Activated CD8-positive, alpha-beta memory T cell treated with anti-CD3 and anti-CD28 coated beads for 48 hours (primary cell): ENCODE results near the gene CCS.
"Not testable (repeated sequence)": the region's sequence is repeated elsewhere in the genome, so short reads cannot be mapped to it uniquely, and the experiment has no call there.

ENCODE experiments used
- DNase-seq, 3 experiments: peaks; one replicate each; pipeline ENCODE4 v3.0.0-alpha.2; 2020; ENCODE audit warnings: low read depth in 2 of 3, low spot score in 2 of 3

The CCS gene

DNA sequence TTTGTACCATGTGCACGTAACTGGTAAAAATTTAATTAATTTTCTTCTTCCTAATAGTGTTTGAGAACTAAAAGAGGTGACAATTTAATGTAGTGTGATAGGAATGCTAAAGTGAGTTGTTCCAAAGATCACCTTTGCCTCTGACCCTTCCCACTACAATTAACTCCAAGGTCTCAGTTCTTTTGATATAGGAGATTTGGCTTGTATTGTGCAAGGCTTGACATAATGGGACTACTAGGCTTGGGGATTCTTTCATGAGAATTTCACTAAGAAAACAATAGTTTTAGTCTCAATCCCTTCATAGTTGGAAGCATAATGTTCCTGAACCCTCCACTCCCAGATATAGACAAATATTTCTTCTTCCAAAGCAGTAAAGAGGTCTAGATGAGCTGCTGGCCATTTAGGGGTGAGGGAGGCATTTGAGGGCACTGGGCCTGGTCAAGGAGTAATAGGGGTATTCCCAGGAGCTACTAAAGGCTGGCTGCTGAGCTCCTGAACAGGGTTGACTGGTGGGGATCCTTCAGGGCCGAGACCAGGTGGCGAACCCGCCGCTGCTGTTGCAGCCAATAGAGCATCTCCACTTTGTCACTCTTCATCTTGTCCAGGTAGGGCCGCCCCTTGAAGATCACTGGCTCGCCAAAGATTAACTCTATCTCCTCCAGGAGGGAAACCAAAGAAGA is 2.8 kb upstream of the CCS start:
- DNase-seq, result no peak

DNA sequence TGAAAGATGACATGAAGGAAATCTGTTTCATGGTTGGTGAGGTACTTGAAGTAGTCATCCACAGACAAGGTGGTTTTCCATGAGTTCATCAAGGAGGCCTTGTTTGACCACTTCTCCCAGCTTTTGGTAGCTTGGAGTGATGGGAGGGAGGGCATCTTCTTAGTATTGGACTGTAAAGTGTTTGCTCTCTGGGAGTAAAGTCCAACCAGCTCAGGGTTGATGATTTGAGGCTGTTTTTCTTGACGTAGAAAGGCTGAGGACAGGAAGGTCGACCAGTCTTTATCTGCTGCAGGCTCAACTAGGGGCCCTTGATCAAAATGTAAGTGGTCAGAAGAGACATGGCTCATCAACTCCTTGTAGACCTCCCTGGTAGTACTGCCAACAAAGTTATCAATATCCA is 1.8 kb upstream of the CCS start:
- no peak for DNase-seq

GRCh38 chr11:66593303-66593635 is 284 bp downstream of the CCS start:
- DNase-seq, result no peak

DNA sequence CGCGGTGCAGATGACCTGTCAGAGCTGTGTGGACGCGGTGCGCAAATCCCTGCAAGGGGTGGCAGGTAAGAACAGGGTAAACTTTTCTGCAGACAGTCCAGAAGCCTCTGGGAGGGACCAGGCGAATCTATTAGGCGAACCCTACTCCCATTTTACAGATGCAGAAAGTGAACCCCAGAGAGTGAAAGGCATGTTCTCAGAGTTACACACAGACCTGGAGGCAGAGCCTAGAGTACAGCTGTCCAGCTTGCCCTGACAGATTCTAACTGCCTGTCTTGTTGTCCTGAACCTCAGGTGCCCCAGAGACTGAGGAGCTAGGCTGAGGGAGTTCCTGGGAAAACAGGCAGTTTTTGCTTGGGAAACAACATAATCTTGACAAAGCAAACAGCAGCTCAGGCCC is 665 bp downstream of the CCS start:
- DNase-seq, result no peak

DNA sequence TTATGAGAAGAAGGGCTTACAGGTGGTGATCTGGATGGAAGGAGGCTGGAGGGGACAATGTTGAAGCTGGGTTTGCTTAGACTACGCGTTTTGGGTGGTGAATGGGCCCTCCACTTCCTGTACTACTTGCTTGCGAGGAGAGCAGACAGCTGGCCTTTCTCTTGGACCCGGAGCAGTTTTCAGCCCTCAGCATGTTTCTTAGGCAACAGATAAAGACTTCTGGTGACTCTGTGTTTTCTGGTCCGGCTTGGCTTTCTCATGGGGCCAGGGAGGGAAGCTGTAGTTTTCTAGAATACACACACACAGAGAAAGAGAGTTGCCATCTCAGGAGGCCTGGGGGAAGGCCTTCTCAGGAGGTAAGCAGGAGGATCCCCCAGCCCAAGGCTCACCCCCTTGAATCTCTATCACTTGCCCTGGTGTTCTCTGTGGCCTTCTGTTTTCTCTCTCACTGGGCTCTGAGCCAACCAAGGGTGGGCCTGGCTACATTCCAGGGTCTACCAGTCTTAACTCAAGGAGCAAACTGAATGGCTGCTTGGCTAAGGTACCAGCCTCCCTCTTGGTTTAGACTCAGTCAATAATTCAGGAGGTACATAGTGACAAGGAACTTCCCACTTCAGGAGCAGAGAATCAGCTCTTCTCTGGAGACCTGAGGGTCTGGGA is 2.4 kb downstream of the CCS start:
- DNase-seq, result no peak

- no peak for DNase-seq
Measured at GRCh38 chr11:66598993-66599392, 6.0 kb downstream of the CCS start.

DNA sequence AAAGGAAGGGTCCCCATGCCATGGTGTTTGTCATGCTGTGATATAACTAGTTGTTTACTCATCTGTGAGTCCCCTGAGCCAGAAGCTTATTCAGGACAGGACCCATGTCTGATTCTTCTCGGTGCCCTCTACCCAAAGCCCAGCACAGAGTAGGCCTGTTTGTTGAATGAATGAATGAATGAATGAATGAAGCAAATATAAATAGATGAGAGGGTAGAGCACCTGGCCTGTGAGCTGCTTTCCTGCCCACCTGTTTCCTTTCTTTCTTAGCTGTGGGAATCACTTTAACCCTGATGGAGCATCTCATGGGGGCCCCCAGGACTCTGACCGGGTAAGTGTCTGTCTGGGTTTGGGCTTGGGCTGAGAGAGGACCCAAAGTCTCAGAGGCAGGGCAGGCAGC is 7.2 kb downstream of the CCS start:
- DNase-seq, result no peak

GRCh38 chr11:66600631-66601233 is 7.7 kb downstream of the CCS start:
- no peak for DNase-seq

GRCh38 chr11:66603072-66603471 is 10.1 kb downstream of the CCS start:
- DNase-seq, result no peak

DNA sequence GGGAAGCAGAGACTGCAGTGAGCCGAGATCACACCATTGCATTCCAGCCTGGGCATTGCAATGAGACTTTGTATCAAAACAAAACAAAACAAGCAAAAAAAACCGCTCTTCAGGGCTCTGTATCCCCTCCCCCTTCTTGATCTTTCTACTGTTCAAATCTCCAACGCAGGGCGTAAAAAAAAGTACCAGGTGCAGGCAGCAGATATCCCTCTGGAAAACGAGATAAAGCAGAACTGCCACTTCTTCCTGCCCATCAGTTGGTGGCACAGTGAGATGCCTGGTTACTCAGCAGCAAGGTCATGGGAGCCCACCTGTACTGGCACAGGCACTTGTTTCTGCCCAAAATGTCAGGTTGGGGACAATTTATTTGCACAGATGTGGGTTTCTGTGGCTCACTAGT is 11.2 kb downstream of the CCS start:
- no peak for DNase-seq

- DNase-seq, result not testable (repeated sequence)
Measured at GRCh38 chr11:66606608-66607007, 13.6 kb downstream of the CCS start.

- DNase-seq, result no peak
Measured at GRCh38 chr11:66607126-66607834, 14.3 kb downstream of the CCS start.

DNA sequence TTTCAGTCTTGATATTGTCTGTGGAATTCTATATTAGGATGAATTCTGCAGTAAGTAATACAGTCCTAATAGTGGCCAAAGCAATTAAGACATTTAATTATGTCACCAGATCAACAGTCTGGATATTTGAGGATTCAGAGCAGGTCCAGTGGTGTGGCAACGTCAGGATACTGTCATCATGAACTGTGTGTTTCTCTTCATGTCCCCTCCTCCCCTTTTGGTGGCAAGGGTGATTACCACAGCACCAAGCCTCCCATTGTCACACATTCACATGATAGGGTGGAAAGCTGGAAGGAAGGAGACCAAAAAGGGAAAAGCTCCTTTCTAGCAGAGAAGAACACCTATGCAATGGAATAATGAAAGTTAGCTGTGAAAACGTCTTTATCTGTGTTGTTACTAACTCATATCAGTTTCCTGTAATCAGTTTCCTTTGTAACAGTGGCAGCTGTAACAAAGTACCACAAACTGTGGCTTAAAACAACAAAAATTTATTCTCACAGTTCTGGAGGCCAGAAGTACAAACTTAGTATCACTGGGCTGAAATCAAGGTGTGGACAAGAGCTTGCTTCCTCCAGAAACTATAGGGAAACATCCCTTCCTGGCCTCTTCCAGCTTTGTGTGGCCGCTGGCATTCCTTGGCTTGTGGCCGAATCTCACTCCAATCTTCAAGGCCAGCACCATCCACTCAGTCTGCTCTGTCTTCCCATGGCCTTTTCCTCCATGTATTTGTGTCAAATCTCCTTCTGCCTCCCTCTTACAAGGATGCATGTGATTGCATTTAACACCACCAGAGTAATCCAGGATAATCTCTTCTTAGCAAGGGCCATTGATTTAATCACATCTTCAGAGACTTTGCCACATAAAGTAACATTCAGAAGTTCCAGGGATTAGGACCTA is 17.0 kb downstream of the CCS start:
- no peak for DNase-seq

GRCh38 chr11:66612458-66612857 is 19.5 kb downstream of the CCS start:
- DNase-seq, result no peak

- DNase-seq, result no peak
Measured at GRCh38 chr11:66614073-66614472, 21.1 kb downstream of the CCS start.

DNA sequence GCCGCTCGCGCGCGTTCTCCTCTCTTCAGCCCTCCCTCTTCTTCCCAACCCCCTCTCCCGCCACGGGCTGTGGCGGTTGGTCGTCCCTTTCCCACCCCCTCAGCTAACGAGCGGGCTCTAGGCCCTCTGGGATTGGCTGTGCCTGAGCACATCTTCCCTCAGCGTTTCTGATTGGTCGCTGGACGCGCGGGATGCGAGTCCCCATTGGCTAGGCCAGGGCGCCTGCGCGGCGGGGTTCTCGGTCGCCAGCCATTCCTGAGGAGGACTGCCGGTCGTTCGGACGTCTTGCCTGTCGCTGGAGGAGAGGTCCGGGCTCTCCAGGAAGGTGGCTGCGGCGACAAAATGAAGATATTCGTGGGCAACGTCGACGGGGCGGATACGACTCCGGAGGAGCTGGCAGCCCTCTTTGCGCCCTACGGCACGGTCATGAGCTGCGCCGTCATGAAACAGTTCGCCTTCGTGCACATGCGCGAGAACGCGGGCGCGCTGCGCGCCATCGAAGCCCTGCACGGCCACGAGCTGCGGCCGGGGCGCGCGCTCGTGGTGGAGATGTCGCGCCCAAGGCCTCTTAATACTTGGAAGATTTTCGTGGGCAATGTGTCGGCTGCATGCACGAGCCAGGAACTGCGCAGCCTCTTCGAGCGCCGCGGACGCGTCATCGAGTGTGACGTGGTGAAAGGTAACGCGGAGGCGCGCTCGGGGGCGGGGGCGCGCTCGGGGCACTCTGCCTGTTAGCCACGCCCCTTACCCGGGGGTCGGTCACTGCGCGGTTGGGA is 23.6 kb downstream of the CCS start, which contains the start of gene RBM14:
TSS of gene RBM14 (plus strand) at position 252 of the 776 bp plus-strand sequence. CDS start at position 343, 91 bp downstream.
- peak; percentile 89 to 97 (median 95) for DNase-seq

DNA sequence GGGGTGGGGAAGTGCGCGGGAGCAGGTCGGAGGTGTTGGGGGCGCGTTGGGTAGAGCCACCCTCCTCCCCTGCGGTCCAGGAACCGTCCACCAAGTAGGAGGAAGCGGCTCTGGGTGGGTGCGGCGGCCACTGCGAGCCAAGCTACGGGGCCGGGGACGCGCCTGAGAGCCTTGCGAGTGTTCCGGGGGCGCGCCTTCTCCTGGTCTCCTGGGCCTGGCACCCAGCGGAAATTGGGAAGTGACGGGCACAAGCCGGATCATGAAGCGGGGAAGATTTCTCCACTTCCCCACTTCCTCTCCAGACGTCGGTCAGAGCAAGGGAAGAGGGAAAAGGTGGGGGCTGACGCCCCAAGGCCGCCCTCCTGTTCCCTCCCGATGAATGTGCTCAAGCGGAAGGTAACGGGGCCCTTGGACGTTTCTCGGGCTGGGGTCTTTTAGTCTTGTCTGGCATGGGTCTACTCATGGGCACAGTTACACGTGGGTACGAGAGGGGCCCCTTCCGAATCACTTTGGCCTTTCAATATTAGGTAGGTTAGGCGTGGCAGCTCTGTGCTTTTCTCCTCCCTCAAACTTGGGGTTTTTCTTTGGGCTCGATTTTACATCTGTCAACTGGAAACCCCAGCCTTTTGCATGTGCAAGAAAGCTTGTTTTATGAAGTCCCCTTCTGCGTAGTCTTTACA is 24.3 kb downstream of the CCS start:
- DNase-seq, result no peak

DNA sequence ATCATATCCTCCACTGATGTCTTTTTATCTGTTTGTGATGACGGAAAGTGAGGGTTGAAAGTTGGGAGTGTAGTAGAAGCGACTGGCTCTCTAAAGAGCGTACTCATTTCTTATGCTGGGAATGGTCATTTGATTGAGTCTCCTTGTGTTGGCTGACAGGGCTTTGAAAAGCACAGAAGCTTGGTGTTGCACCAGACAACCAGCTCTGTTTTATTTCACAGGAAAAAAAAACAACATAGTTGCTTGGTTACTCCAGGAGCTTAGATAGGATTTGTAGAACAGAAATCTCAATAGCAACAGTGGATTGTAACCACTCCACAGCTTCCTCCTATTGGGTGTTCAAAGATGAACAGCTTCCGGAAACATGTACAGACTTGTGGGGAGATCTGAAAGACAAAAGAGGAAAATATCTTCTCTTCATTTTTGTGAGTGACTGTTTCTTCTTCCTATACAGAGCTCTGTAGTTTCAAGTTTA is 26.1 kb downstream of the CCS start:
- no peak for DNase-seq

DNA sequence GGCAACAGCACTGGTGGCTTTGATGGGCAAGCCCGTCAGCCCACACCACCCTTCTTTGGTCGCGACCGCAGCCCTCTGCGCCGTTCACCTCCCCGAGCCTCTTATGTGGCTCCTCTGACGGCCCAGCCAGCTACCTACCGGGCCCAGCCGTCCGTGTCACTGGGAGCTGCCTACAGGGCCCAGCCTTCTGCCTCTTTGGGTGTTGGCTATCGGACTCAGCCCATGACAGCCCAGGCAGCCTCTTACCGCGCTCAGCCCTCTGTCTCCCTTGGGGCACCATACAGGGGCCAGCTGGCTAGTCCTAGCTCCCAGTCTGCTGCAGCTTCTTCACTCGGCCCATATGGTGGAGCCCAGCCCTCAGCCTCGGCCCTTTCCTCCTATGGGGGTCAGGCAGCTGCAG is 31.5 kb downstream of the CCS start:
- DNase-seq, result no peak
